ENCODE data around the gene COL4A3. TPM values are rescaled to one million over a fixed set of nuclear protein-coding genes. Genes with fewer than 3 reads are reported as not detected.

Gene COL4A3
- total RNA-seq, 1 experiment from 2014 or later = 0.12 TPM

DNA sequence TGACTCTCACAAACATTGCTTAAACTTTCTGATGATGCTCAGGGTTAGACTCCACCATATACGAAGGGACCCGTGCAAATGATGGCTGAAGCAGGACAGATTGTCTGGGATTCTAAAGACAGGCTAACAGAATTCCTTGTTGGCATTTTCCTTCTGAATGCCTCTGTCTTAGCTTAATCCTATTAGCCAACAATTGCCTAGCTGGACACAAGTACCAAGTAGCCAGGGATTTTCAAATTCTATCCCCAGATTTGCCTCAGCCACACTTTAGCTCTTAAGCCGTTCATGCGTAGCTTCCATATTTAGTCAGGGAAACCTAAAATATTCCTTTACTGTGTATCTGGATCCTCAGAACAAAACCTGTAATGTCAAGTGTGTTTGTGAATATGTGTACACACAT, 40.0 kb downstream of the COL4A3 start:
- CTCF ChIA-PET = interaction anchor here (1.0 kb wide), 1 partner anchor 34 kb away, joined by 6 read pairs; no protein-coding TSS in a partner anchor
- no peaks in the 10 kb centered on the region for H3K4me1 Mint-ChIP-seq (ENCODE audit: insufficient read depth, unreplicated experiment)
- BruUV-seq (replicated peaks) = no TSS peak
- H3K27me3 Mint-ChIP-seq (ENCODE audit: insufficient read depth, unreplicated experiment) = no peaks in the 10 kb centered on the region
- TF ChIP-seq, protein P1, sequence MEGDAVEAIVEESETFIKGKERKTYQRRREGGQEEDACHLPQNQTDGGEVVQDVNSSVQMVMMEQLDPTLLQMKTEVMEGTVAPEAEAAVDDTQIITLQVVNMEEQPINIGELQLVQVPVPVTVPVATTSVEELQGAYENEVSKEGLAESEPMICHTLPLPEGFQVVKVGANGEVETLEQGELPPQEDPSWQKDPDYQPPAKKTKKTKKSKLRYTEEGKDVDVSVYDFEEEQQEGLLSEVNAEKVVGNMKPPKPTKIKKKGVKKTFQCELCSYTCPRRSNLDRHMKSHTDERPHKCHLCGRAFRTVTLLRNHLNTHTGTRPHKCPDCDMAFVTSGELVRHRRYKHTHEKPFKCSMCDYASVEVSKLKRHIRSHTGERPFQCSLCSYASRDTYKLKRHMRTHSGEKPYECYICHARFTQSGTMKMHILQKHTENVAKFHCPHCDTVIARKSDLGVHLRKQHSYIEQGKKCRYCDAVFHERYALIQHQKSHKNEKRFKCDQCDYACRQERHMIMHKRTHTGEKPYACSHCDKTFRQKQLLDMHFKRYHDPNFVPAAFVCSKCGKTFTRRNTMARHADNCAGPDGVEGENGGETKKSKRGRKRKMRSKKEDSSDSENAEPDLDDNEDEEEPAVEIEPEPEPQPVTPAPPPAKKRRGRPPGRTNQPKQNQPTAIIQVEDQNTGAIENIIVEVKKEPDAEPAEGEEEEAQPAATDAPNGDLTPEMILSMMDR (IDR thresholded peaks at IDR 0.05; ENCODE audit: unreplicated experiment) = no peak
- H3K27ac Mint-ChIP-seq (ENCODE audit: low read depth, unreplicated experiment) = no peak overlapping the region
- H3K4me3 Mint-ChIP-seq (ENCODE audit: unreplicated experiment) = no peak overlapping the region
- no peaks in the 10 kb centered on the region for H3K9me3 Mint-ChIP-seq (ENCODE audit: unreplicated experiment)
- no peak for DNase-seq (ENCODE audit: unreplicated experiment)
- H3K36me3 Mint-ChIP-seq (ENCODE audit: insufficient read depth, unreplicated experiment) = no peaks in the 10 kb centered on the region
- POLR2A ChIA-PET = interaction anchor here (0.7 to 1.0 kb wide), 2 partner anchors 35 to 233 kb away, joined by 3 read pairs; no protein-coding TSS in a partner anchor
- intact Hi-C loops (cut with micrococcal nuclease) = no loop called here

DNA sequence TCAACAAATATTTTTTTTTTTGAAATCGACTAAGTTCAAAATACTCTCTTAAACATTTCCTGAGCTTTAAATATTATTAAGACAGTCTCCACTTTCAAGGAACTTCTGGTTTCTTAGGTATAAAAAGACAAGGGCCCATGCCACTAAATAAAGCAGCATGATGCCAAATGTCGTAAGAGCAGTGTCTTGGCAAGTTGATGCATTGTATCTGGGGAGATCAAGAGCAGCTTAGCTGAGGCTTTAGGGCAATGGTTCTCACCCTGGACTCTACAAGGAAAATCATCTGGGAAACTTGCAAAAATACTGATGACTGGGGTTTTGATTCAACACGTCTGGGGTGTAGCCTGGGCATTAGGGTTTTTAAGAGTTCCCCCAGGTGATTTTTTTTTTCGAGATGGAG, 41.3 kb downstream of the COL4A3 start:
- H3K27ac Mint-ChIP-seq (ENCODE audit: low read depth, unreplicated experiment) = no peak overlapping the region
- H3K27me3 Mint-ChIP-seq (ENCODE audit: insufficient read depth, unreplicated experiment) = no peaks in the 10 kb centered on the region
- TF ChIP-seq, protein P1 (IDR thresholded peaks at IDR 0.05; ENCODE audit: unreplicated experiment) = no peak
- no peaks in the 10 kb centered on the region for H3K4me1 Mint-ChIP-seq (ENCODE audit: insufficient read depth, unreplicated experiment)
- ChIA-PET CTCF (interaction anchor here (0.7 kb wide), 1 partner anchor 1738 kb away, joined by 4 read pairs; no protein-coding TSS in a partner anchor), POLR2A (interaction anchor here (0.7 to 1.0 kb wide), 3 partner anchors 34 to 1985 kb away, joined by 3 read pairs; no protein-coding TSS in a partner anchor)
- DNase-seq (ENCODE audit: unreplicated experiment) = no peak
- no peaks in the 10 kb centered on the region for H3K36me3 Mint-ChIP-seq (ENCODE audit: insufficient read depth, unreplicated experiment)
- no peak overlapping the region for H3K4me3 Mint-ChIP-seq (ENCODE audit: unreplicated experiment)
- BruUV-seq (replicated peaks) = no TSS peak
- no peaks in the 10 kb centered on the region for H3K9me3 Mint-ChIP-seq (ENCODE audit: unreplicated experiment)
- intact Hi-C loops (cut with micrococcal nuclease) = no loop called here

DNA sequence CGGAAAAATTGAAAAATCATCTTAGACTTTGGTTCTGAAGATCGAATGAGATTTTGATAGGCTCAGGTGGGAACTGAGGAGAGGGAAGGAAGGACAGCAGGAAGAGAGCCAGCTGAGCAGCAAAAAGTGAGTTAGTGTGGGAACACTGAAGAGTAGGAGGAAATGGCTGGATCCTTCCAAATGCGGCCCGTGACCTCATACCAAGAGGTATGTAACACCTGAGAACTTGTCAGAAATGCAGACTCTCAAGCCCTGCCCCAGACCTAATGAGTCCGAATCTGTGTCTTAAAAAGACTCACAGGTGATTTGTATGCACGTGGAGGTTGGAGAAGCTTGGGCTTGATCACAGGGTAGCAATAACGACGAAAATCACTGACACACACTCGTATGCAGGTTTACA, 42.0 kb downstream of the COL4A3 start:
- CTCF ChIA-PET = no interaction called here
- BruUV-seq (replicated peaks) = no TSS peak
- Mint-ChIP-seq H3K27me3 (ENCODE audit: insufficient read depth, unreplicated experiment) (no peaks in the 10 kb centered on the region), H3K4me3 (ENCODE audit: unreplicated experiment) (no peak overlapping the region), H3K27ac (ENCODE audit: low read depth, unreplicated experiment) (no peak overlapping the region), H3K9me3 (ENCODE audit: unreplicated experiment) (no peaks in the 10 kb centered on the region), H3K4me1 (ENCODE audit: insufficient read depth, unreplicated experiment) (no peaks in the 10 kb centered on the region), H3K36me3 (ENCODE audit: insufficient read depth, unreplicated experiment) (no peaks in the 10 kb centered on the region)
- DNase-seq (ENCODE audit: unreplicated experiment) = no peak
- intact Hi-C loops (cut with micrococcal nuclease) = no loop called here
- TF ChIP-seq, protein P1 (IDR thresholded peaks at IDR 0.05; ENCODE audit: unreplicated experiment) = no peak
- POLR2A ChIA-PET = interaction anchor here (0.7 kb wide), 1 partner anchor 1005 kb away, joined by 3 read pairs; no protein-coding TSS in a partner anchor

DNA sequence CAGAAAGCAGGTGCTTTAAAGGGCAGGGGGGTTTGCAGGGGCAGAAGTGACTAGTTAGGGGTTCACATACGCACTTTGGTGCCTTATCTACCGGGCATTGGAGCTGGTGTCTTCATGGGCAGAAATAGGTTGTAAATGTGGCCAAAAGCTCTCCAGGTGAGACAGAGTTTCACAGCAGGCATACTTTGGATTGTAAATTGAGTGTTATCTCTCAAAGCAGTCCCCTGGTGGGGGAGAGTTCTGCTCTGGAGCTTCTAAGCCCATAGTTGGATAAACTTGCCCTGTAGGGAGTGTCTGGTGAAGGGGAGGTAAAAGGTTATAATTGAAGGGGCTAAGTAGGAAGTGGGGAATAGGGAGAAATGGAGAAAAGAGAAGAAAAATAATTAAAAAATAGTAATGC, 43.1 kb downstream of the COL4A3 start:
- BruUV-seq (replicated peaks) = no TSS peak
- no peak overlapping the region for H3K4me3 Mint-ChIP-seq (ENCODE audit: unreplicated experiment)
- H3K4me1 Mint-ChIP-seq (ENCODE audit: insufficient read depth, unreplicated experiment) = no peaks in the 10 kb centered on the region
- ChIA-PET CTCF (no interaction called here), POLR2A (interaction anchor here (0.6 kb wide), 1 partner anchor 62 kb away, joined by 3 read pairs; no protein-coding TSS in a partner anchor)
- H3K27ac Mint-ChIP-seq (ENCODE audit: low read depth, unreplicated experiment) = no peak overlapping the region
- H3K36me3 Mint-ChIP-seq (ENCODE audit: insufficient read depth, unreplicated experiment) = no peaks in the 10 kb centered on the region
- no peaks in the 10 kb centered on the region for H3K27me3 Mint-ChIP-seq (ENCODE audit: insufficient read depth, unreplicated experiment)
- no peaks in the 10 kb centered on the region for H3K9me3 Mint-ChIP-seq (ENCODE audit: unreplicated experiment)
- DNase-seq (ENCODE audit: unreplicated experiment) = no peak
- intact Hi-C loops (cut with micrococcal nuclease) = no loop called here
- TF ChIP-seq, protein P1 (IDR thresholded peaks at IDR 0.05; ENCODE audit: unreplicated experiment) = no peak

Data from MCF 10A (cell line).